Measurements from ENCODE around the gene NFE2L3.

NFE2L3 gene

GRCh38 chr7:26213807-26214515, 62.0 kb downstream of the NFE2L3 start:
- no peaks in the 10 kb centered on the region for H3K4me1 ChIP-seq (ENCODE audit: control insufficient read depth, insufficient read depth, low read length, poor library complexity, severe bottlenecking)
- no peaks in the 10 kb centered on the region for H3K27me3 ChIP-seq (replicated peaks; ENCODE audit: control insufficient read depth, insufficient read depth, low read length, poor library complexity, severe bottlenecking)
- DNase-seq = no peak
- no peak overlapping the region for H3K4me3 ChIP-seq (ENCODE audit: insufficient read depth, low read depth, low read length, poor library complexity, severe bottlenecking)
- no peak overlapping the region for H3K27ac ChIP-seq (ENCODE audit: insufficient read depth, low read length, poor library complexity, severe bottlenecking)
- H3K9me3 ChIP-seq (ENCODE audit: control insufficient read depth, low read length) = no peaks in the 10 kb centered on the region
- peaks cover 34% of the 10 kb centered on the region for H3K36me3 ChIP-seq (ENCODE audit: control insufficient read depth, insufficient read depth, low read length)

- Histone ChIP-seq H3K4me1 (ENCODE audit: control insufficient read depth, insufficient read depth, low read length, poor library complexity, severe bottlenecking) (no peaks in the 10 kb centered on the region), H3K9me3 (ENCODE audit: control insufficient read depth, low read length) (no peaks in the 10 kb centered on the region), H3K4me3 (ENCODE audit: insufficient read depth, low read depth, low read length, poor library complexity, severe bottlenecking) (no peak overlapping the region), H3K27ac (ENCODE audit: insufficient read depth, low read length, poor library complexity, severe bottlenecking) (no peak overlapping the region), H3K36me3 (ENCODE audit: control insufficient read depth, insufficient read depth, low read length) (peaks cover 14% of the 10 kb centered on the region), H3K27me3 (replicated peaks; ENCODE audit: control insufficient read depth, insufficient read depth, low read length, poor library complexity, severe bottlenecking) (no peaks in the 10 kb centered on the region)
- no peak for DNase-seq
Observed at GRCh38 chr7:26216049-26216448, 64.1 kb downstream of the NFE2L3 start.

- no peak overlapping the region for H3K4me3 ChIP-seq (ENCODE audit: insufficient read depth, low read depth, low read length, poor library complexity, severe bottlenecking)
- H3K4me1 ChIP-seq (ENCODE audit: control insufficient read depth, insufficient read depth, low read length, poor library complexity, severe bottlenecking) = no peaks in the 10 kb centered on the region
- no peaks in the 10 kb centered on the region for H3K27me3 ChIP-seq (replicated peaks; ENCODE audit: control insufficient read depth, insufficient read depth, low read length, poor library complexity, severe bottlenecking)
- no peak overlapping the region for H3K27ac ChIP-seq (ENCODE audit: insufficient read depth, low read length, poor library complexity, severe bottlenecking)
- DNase-seq = no peak
- no peaks in the 10 kb centered on the region for H3K9me3 ChIP-seq (ENCODE audit: control insufficient read depth, low read length)
- H3K36me3 ChIP-seq (ENCODE audit: control insufficient read depth, insufficient read depth, low read length) = no peaks in the 10 kb centered on the region
Observed at GRCh38 chr7:26224359-26224758, 72.4 kb downstream of the NFE2L3 start.

GRCh38 chr7:26227987-26228386, 76.0 kb downstream of the NFE2L3 start:
- H3K27me3 ChIP-seq (replicated peaks; ENCODE audit: control insufficient read depth, insufficient read depth, low read length, poor library complexity, severe bottlenecking) = no peaks in the 10 kb centered on the region
- no peaks in the 10 kb centered on the region for H3K36me3 ChIP-seq (ENCODE audit: control insufficient read depth, insufficient read depth, low read length)
- DNase-seq = no peak
- H3K9me3 ChIP-seq (ENCODE audit: control insufficient read depth, low read length) = no peaks in the 10 kb centered on the region
- H3K4me1 ChIP-seq (ENCODE audit: control insufficient read depth, insufficient read depth, low read length, poor library complexity, severe bottlenecking) = no peaks in the 10 kb centered on the region
- no peak overlapping the region for H3K27ac ChIP-seq (ENCODE audit: insufficient read depth, low read length, poor library complexity, severe bottlenecking)
- H3K4me3 ChIP-seq (ENCODE audit: insufficient read depth, low read depth, low read length, poor library complexity, severe bottlenecking) = no peak overlapping the region

- H3K36me3 ChIP-seq (ENCODE audit: control insufficient read depth, insufficient read depth, low read length) = no peaks in the 10 kb centered on the region
- DNase-seq = no peak
- H3K4me3 ChIP-seq (ENCODE audit: insufficient read depth, low read depth, low read length, poor library complexity, severe bottlenecking) = no peak overlapping the region
- no peaks in the 10 kb centered on the region for H3K9me3 ChIP-seq (ENCODE audit: control insufficient read depth, low read length)
- H3K27me3 ChIP-seq (replicated peaks; ENCODE audit: control insufficient read depth, insufficient read depth, low read length, poor library complexity, severe bottlenecking) = no peaks in the 10 kb centered on the region
- no peak overlapping the region for H3K27ac ChIP-seq (ENCODE audit: insufficient read depth, low read length, poor library complexity, severe bottlenecking)
- no peaks in the 10 kb centered on the region for H3K4me1 ChIP-seq (ENCODE audit: control insufficient read depth, insufficient read depth, low read length, poor library complexity, severe bottlenecking)
Observed at GRCh38 chr7:26233902-26234511, 82.0 kb downstream of the NFE2L3 start.
